Mammary epithelial cell (primary cell): ENCODE data around the gene IFI16.

Experiments
- CTCF ChIP-seq, 2 donors: IDR thresholded peaks in 1 of 2; conservative IDR thresholded peaks in 1 of 2; 2 replicates each; pipeline ENCODE4 v1.5.1; 2011 to 2012; ENCODE audit warnings: inconsistent platforms in 2 of 2, low read length in 2 of 2, mild to moderate bottlenecking in 2 of 2, control low read depth in 1 of 2, low read depth in 1 of 2; ENCODE audit not compliant: insufficient read depth in 1 of 2; ENCODE audit errors: extremely low read depth in 1 of 2
- EZH2 ChIP-seq: IDR thresholded peaks from 2 replicates; pipeline ENCODE4 v1.6.1; 2012; ENCODE audit warnings: low read length, inconsistent platforms, borderline replicate concordance

GRCh38 chr1:159092036-159092760, 82.5 kb downstream of the IFI16 start:
- TF ChIP-seq EZH2 = no peak
- TF ChIP-seq CTCF (conservative IDR thresholded peaks at IDR 0.05 in 1 of 2, IDR thresholded peaks at IDR 0.05 in 1 of 2; ENCODE audit: extremely low read depth in 1 of 2, insufficient read depth in 1 of 2, low read depth in 1 of 2, low read length in 2 of 2) = no peak
